Hematopoietic multipotent progenitor cell (in vitro differentiated cells): ENCODE measurements around the gene ATP2C1. TPM values are rescaled to one million over a fixed set of nuclear protein-coding genes. Genes with fewer than 3 reads are reported as not detected.
"Not testable (repeated sequence)": the region's sequence is repeated elsewhere in the genome, so short reads cannot be mapped to it uniquely, and the experiment has no call there.

Source experiments
- DNase-seq, 3 donors: peaks; one replicate each; pipeline ENCODE4 v3.0.0-alpha.2; 2011 to 2015; ENCODE audit warnings: low read depth in 2 of 3, low spot score in 2 of 3
- total RNA-seq: library from RNA; depleted of rRNA; stranded (reverse); fragments of >200 nt; gene quantifications from one replicate; pipeline ENCODE4 v1.2.3, GENCODE V29; 2012

The ATP2C1 gene
- 68.9 TPM for total RNA-seq

GRCh38 chr3:130893376-130894129, at the start of gene ATP2C1:
ATP2C1 (plus strand) TSS chr3:130894084; CDS start chr3:130894770, 686 bp downstream.
- DNase-seq, result peak; percentile 81 to 96 (median 93)

GRCh38 chr3:130844462-130844861, 49.4 kb upstream of the ATP2C1 start:
- DNase-seq, result no peak

- no peak for DNase-seq
Measured at GRCh38 chr3:130846181-130846580, 47.7 kb upstream of the ATP2C1 start.

- DNase-seq, result peak in 2 of 3 donors; percentile 42 to 54
Measured at GRCh38 chr3:130849091-130849552, 44.8 kb upstream of the ATP2C1 start.

- DNase-seq, result peak in 2 of 3 donors; percentile 97 to 99
Measured at GRCh38 chr3:130850044-130850797, 43.7 kb upstream of the ATP2C1 start.

GRCh38 chr3:130850843-130851242, 43.0 kb upstream of the ATP2C1 start:
- DNase-seq, result peak in 1 of 3 donors; percentile 22

- peak in 1 of 3 donors; percentile 36 for DNase-seq
Measured at GRCh38 chr3:130851277-130851676, 42.6 kb upstream of the ATP2C1 start.

GRCh38 chr3:130853581-130853980, 40.3 kb upstream of the ATP2C1 start:
- no peak for DNase-seq

- DNase-seq, result no peak
Measured at GRCh38 chr3:130854208-130854864, 39.5 kb upstream of the ATP2C1 start.

- peak in 2 of 3 donors; percentile 70 to 76 for DNase-seq
Measured at GRCh38 chr3:130857336-130858026, 36.4 kb upstream of the ATP2C1 start.

GRCh38 chr3:130862130-130862529, 31.8 kb upstream of the ATP2C1 start:
- DNase-seq, result not testable (repeated sequence)

GRCh38 chr3:130865489-130865888, 28.4 kb upstream of the ATP2C1 start:
- DNase-seq, result no peak

- DNase-seq, result no peak
Measured at GRCh38 chr3:130866327-130866726, 27.6 kb upstream of the ATP2C1 start.

- DNase-seq, result no peak
Measured at GRCh38 chr3:130870423-130870822, 23.5 kb upstream of the ATP2C1 start.

GRCh38 chr3:130876594-130876993, 17.3 kb upstream of the ATP2C1 start:
- no peak for DNase-seq

GRCh38 chr3:130878464-130878863, 15.4 kb upstream of the ATP2C1 start:
- DNase-seq, result no peak

GRCh38 chr3:130889416-130889946, 4.4 kb upstream of the ATP2C1 start:
- no peak for DNase-seq

- peak; percentile 44 to 92 (median 78) for DNase-seq
Measured at GRCh38 chr3:130892759-130893375, 1.0 kb upstream of the ATP2C1 start.

GRCh38 chr3:130894130-130894985, 474 bp downstream of the ATP2C1 start:
- peak; percentile 28 to 64 (median 60) for DNase-seq
